Ovary (tissue), 9 donors: ENCODE measurements around the gene PTPRN2. TPM values are rescaled to one million over a fixed set of nuclear protein-coding genes. Genes with fewer than 3 reads are reported as not detected.

Source experiments
- DNase-seq, 5 donors: peaks; one replicate each; pipeline ENCODE4 v3.0.0-alpha.2; 2019 to 2020
- H3K27ac ChIP-seq, 2 donors: fragments of 200-600 bp; one replicate each; pipeline versions ENCODE4 v1.5.1 to v1.8.0; 2019 to 2022
- H3K27me3 ChIP-seq: fragments of 200-600 bp; one replicate; pipeline ENCODE4 v1.8.0; 2022
- H3K36me3 ChIP-seq: fragments of 200-600 bp; sonication (generic); one replicate; pipeline ENCODE4 v1.5.1; 2019
- H3K4me1 ChIP-seq: one replicate; pipeline ENCODE4 v1.8.1; 2013; ENCODE audit warnings: mild to moderate bottlenecking, moderate library complexity; ENCODE audit not compliant: insufficient read depth
- H3K4me3 ChIP-seq: fragments of 200-600 bp; sonication (generic); one replicate; pipeline ENCODE4 v1.5.1; 2017
- H3K9me3 ChIP-seq, 2 donors: fragments of 200-600 bp in 1 of 2; sonication (generic) in 1 of 2; one replicate each; pipeline versions ENCODE4 v1.5.1 to v1.8.1; 2013 to 2019; ENCODE audit warnings: mild to moderate bottlenecking in 1 of 2, moderate library complexity in 1 of 2
- CTCF ChIP-seq, 3 donors: fragments of 450-650 bp in 2 of 3; fragments of 200-600 bp in 1 of 3; IDR thresholded peaks; one replicate each; pipeline versions ENCODE4 v1.5.1 to v1.8.0; 2016 to 2022; ENCODE audit warnings: antibody characterized with exemption in 3 of 3, mild to moderate bottlenecking in 1 of 3
- EP300 ChIP-seq: sonication (generic); formaldehyde crosslinking; IDR thresholded peaks from one replicate; pipeline ENCODE4 v1.6.1; 2017; ENCODE audit warnings: antibody characterized with exemption
- POLR2A ChIP-seq: fragments of 450-650 bp; IDR thresholded peaks from one replicate; pipeline ENCODE4 v1.6.1; 2017; ENCODE audit warnings: antibody characterized with exemption, mild to moderate bottlenecking, moderate library complexity
- WGBS, 3 donors: extraction: QIAGEN DNeasy Blood & Tissue Kit in 1 of 3; methylation state at CpG; one replicate each; pipeline versions ENCODE4 v1.1.5 to v1.1.7; 2013 to 2017; 5-methylcytosine and 5-hydroxymethylcytosine counted together
- intact Hi-C, 4 donors: fragments of 100-400 bp; cut with DNase I; formaldehyde crosslinking; loops; one replicate each; pipeline versions ENCODE4 v1.11.0 to v1.15.1; 2022 to 2023
- polyA plus RNA-seq, 2 donors: library from polyadenylated mRNA; stranded (reverse); fragments of 200-250 nt in 1 of 2; fragments of 350-450 nt in 1 of 2; fragmentation: Illumina TruSeq in 1 of 2; extraction: RNeasy Lipid Tissue Mini Kit (QIAGEN cat#74804) in 1 of 2; gene quantifications; one replicate each; pipeline ENCODE4 v1.2.3, GENCODE V29; 2013 to 2014
- total RNA-seq, 7 donors: library from RNA; depleted of rRNA in 2 of 7; stranded (reverse); fragments of >200 nt in 2 of 7; fragmentation: NEBNext Ultra II Directional in 3 of 7; extraction: Animal tissue kit (Norgen Biotek cat#: 25700) in 3 of 7; gene quantifications; one replicate each; pipeline versions ENCODE4 v1.1.0 to v1.2.4, GENCODE V29; 2016 to 2023
- donor health status: DM: no; HTN: no; CAD: no; lungs with moderate emphysema.
- donor health status: DM: no; HTN: no; CAD: no.
- donor health status: Bipolar disorder and iron deficiency.
- donor health status: DM: yes; HTN: yes; CAD: no.
- donor health status: DM: no; HTN: no; CAD: no.
- donor health status: DM: yes; HTN: yes; CAD: no.

Gene PTPRN2
- total and polyA plus RNA-seq, 9 donors = 3.5 to 11.1 (median 5.9) TPM

DNA sequence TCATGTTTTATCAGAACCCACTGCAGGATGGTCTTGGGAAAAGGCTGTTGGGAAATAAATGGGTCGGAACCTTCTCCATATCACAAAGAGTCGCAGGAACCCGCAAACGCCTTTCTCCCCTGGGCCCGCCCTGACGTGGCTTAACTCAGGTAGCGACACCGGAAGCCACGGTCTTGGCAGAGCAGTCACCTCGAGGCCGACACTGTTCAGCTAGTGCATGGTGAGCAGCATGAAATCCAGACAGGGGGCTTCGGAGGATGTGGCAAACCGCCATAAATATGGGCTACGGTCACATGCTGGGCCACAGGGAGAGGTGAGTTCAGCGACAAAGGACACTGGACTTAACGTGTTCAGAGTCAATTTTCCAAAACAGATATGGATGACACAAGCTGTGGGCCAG is 421.9 kb downstream of the PTPRN2 start:
- Histone ChIP-seq H3K4me3 (no peak overlapping the region), H3K27ac (no peak overlapping the region), H3K4me1 (no peaks in the 10 kb centered on the region), H3K9me3 (no peaks in the 10 kb centered on the region), H3K27me3 (no peaks in the 10 kb centered on the region), H3K36me3 (no peaks in the 10 kb centered on the region)
- intact Hi-C loops = no loop called here
- no peak for TF ChIP-seq CTCF (IDR thresholded peaks at IDR 0.05)
- TF ChIP-seq POLR2A = no peak
- TF ChIP-seq EP300 = no peak
- WGBS, 3 donors = 87 to 92% (median 90%) methylated on average over 16 of the region's 16 CpGs
- no peak for DNase-seq

DNA sequence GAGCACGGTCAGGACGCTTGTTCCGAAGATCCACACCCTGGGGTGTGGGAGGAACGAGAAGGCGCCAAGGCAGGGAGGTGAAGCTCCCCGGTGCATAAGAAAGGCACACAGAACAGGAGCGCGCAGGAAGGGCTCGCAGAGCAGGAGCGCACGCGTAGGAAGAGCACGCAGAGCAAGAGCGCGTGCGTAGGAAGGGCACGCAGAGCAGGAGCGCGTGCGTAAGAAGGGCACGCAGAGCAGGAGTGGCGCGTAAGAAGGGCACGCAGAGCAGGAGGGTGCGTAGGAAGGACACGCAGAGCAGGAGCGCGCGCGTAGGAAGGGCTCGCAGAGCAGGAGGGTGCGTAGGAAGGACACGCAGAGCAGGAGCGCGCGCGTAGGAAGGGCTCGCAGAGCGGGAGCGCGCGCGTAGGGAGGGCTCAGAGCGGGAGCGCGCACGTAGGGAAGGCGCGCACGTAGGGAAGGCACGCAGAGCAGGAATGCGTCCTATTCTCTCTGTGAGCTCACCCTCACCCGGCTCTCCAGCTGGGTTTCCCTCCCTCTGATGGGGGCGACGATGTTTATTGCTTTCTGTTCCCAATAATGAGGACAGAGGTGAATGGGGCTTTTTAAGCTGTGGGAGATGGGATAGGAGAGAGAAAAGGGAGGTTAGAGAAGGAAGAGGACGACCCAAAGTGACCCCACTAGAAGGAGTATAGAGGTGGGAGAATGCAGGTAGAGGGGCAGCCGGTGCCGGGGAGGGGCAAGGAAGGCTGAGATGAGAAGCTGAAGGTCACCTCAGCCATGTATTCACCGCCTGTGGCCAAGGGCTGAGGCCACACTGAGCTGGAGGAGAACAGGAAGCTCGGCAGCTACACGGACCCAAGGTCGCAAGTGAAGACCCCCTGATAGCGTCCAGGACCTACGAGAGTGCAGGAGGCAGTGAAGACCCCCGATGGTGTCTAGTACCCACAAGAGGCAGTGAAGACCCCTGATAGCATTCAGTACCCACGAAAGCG is 423.2 kb downstream of the PTPRN2 start:
- no peaks in the 10 kb centered on the region for H3K9me3 ChIP-seq
- no peak overlapping the region for H3K27ac ChIP-seq
- H3K4me3 ChIP-seq = no peak overlapping the region
- no peak for TF ChIP-seq POLR2A
- no peak for TF ChIP-seq CTCF (IDR thresholded peaks at IDR 0.05)
- intact Hi-C loops = no loop called here
- H3K27me3 ChIP-seq = no peaks in the 10 kb centered on the region
- no peak for DNase-seq
- no peaks in the 10 kb centered on the region for H3K36me3 ChIP-seq
- no peaks in the 10 kb centered on the region for H3K4me1 ChIP-seq
- WGBS, 3 donors = 39 to 65% (median 40%) methylated on average over 66 to 67 of the region's 67 CpGs

GRCh38 chr7:158161194-158161593 is 426.4 kb downstream of the PTPRN2 start:
- Histone ChIP-seq H3K4me3 (no peak overlapping the region), H3K27ac (no peak overlapping the region), H3K4me1 (no peaks in the 10 kb centered on the region), H3K9me3 (no peaks in the 10 kb centered on the region), H3K27me3 (no peaks in the 10 kb centered on the region), H3K36me3 (no peaks in the 10 kb centered on the region)
- intact Hi-C loops = no loop called here
- TF ChIP-seq EP300 = no peak
- no peak for TF ChIP-seq POLR2A
- TF ChIP-seq CTCF (IDR thresholded peaks at IDR 0.05) = no peak
- 85 to 88% (median 88%) methylated on average over 5 of the region's 5 CpGs for WGBS, 3 donors
- DNase-seq = no peak

- Histone ChIP-seq H3K27ac (no peak overlapping the region), H3K36me3 (no peaks in the 10 kb centered on the region), H3K4me3 (no peak overlapping the region), H3K27me3 (no peaks in the 10 kb centered on the region), H3K9me3 (no peaks in the 10 kb centered on the region), H3K4me1 (no peaks in the 10 kb centered on the region)
- intact Hi-C loops = no loop called here
- 55 to 69% (median 65%) methylated on average over 5 of the region's 5 CpGs for WGBS, 3 donors
- TF ChIP-seq EP300 (no peak), CTCF (IDR thresholded peaks at IDR 0.05) (no peak), POLR2A (no peak)
- no peak for DNase-seq
These were observed 427.4 kb downstream of the PTPRN2 start for GRCh38 chr7:158160199-158160598.
